ENCODE results near the gene CDC42SE2. TPM values are rescaled to one million over a fixed set of nuclear protein-coding genes. Genes with fewer than 3 reads are reported as not detected.

CDC42SE2 gene
- total RNA-seq, 2 experiments from 2014 or later, result 68.3 to 99.6 TPM

GRCh38 chr5:131286400-131286715 lies 22.5 kb downstream of the CDC42SE2 start:
- ChIA-PET POLR2A (interaction anchor here (0.6 to 1.7 kb wide), 3 partner anchors 14 to 22 kb away, joined by 3 to 8 read pairs (median 6); partner anchors contain the start of gene CDC42SE2), CTCF (interaction anchor here (1.1 to 1.8 kb wide), 6 partner anchors 13 to 95 kb away, joined by 3 to 12 read pairs (median 4); no protein-coding TSS in a partner anchor)
- intact Hi-C loops (cut with DNase I, micrococcal nuclease), result no loop called here
- Mint-ChIP-seq H3K36me3 (ENCODE audit: low read depth) (peaks cover 36% of the 10 kb centered on the region), H3K27ac (no peak overlapping the region), H3K4me3 (no peak overlapping the region), H3K4me1 (peaks cover 80% of the 10 kb centered on the region), H3K9me3 (ENCODE audit: low read depth) (no peaks in the 10 kb centered on the region), H3K27me3 (no peaks in the 10 kb centered on the region)
- ATAC-seq, result no peak
- no peak for DNase-seq

GRCh38 chr5:131288328-131288727 lies 24.5 kb downstream of the CDC42SE2 start:
- intact Hi-C loops (cut with DNase I, micrococcal nuclease), result loop anchor here (2.0 kb wide), 7 partner anchors 14 to 94 kb away; partner anchors contain the start of gene CDC42SE2 (in 1 of the 2)

GRCh38 chr5:131289738-131290137 lies 25.9 kb downstream of the CDC42SE2 start:
- DNase-seq (peak; percentile 61), ATAC-seq (peak; percentile 80)
- peak overlapping the region; percentile 64 for H3K4me3 Mint-ChIP-seq
- no peaks in the 10 kb centered on the region for H3K9me3 Mint-ChIP-seq (ENCODE audit: low read depth)
- intact Hi-C loops (cut with DNase I, micrococcal nuclease), result loop anchor here (1.0 to 2.0 kb wide), 10 partner anchors 8 to 93 kb away; partner anchors contain the start of gene CDC42SE2 (in 2 of the 2)
- H3K36me3 Mint-ChIP-seq (ENCODE audit: low read depth), result peaks cover 32% of the 10 kb centered on the region
- ChIA-PET CTCF (interaction anchor here (0.8 to 2.1 kb wide), 6 partner anchors 24 to 95 kb away, joined by 3 to 6 read pairs (median 4); no protein-coding TSS in a partner anchor), POLR2A (interaction anchor here (0.9 to 1.2 kb wide), 8 partner anchors 9 to 93 kb away, joined by 3 to 14 read pairs (median 6); partner anchors contain the start of gene CDC42SE2)
- H3K27me3 Mint-ChIP-seq, result no peaks in the 10 kb centered on the region
- peaks cover 72% of the 10 kb centered on the region for H3K4me1 Mint-ChIP-seq
- H3K27ac Mint-ChIP-seq, result peak overlapping the region; percentile 98

More at GRCh38 chr5:131288328-131288727, 24.5 kb downstream of the CDC42SE2 start:
- POLR2A ChIA-PET, result no interaction called here
- no peaks in the 10 kb centered on the region for H3K27me3 Mint-ChIP-seq
- peak overlapping the region; percentile 98 for H3K27ac Mint-ChIP-seq
- CTCF ChIA-PET, result interaction anchor here (0.6 to 2.1 kb wide), 5 partner anchors 22 to 246 kb away, joined by 3 to 6 read pairs (median 4); no protein-coding TSS in a partner anchor
- peak overlapping the region; percentile 64 for H3K4me3 Mint-ChIP-seq
- peaks cover 72% of the 10 kb centered on the region for H3K4me1 Mint-ChIP-seq
- DNase-seq, result no peak
- no peak for ATAC-seq
- H3K36me3 Mint-ChIP-seq (ENCODE audit: low read depth), result peaks cover 28% of the 10 kb centered on the region
- no peaks in the 10 kb centered on the region for H3K9me3 Mint-ChIP-seq (ENCODE audit: low read depth)

GRCh38 chr5:131296213-131296672 lies 32.4 kb downstream of the CDC42SE2 start:
- DNase-seq, result no peak
- intact Hi-C loops (cut with DNase I, micrococcal nuclease), result no loop called here
- peaks cover 51% of the 10 kb centered on the region for H3K36me3 Mint-ChIP-seq (ENCODE audit: low read depth)
- H3K4me3 Mint-ChIP-seq, result no peak overlapping the region
- peaks cover 3% of the 10 kb centered on the region for H3K9me3 Mint-ChIP-seq (ENCODE audit: low read depth)
- peak; percentile 62 for ATAC-seq
- CTCF ChIA-PET, result interaction anchor here (0.7 to 1.0 kb wide), 2 partner anchors 11 to 20 kb away, joined by 3 read pairs; no protein-coding TSS in a partner anchor
- H3K27ac Mint-ChIP-seq, result peak overlapping the region; percentile 85
- peaks cover 69% of the 10 kb centered on the region for H3K4me1 Mint-ChIP-seq
- no peaks in the 10 kb centered on the region for H3K27me3 Mint-ChIP-seq
- POLR2A ChIA-PET, result no interaction called here

- CTCF ChIA-PET, result interaction anchor here (0.8 kb wide), 1 partner anchor 61 kb away, joined by 3 read pairs; no protein-coding TSS in a partner anchor
- H3K4me3 Mint-ChIP-seq, result no peak overlapping the region
- peaks cover 71% of the 10 kb centered on the region for H3K4me1 Mint-ChIP-seq
Observed at GRCh38 chr5:131297886-131298285, 34.0 kb downstream of the CDC42SE2 start.

GRCh38 chr5:131299465-131299864 lies 35.6 kb downstream of the CDC42SE2 start:
- intact Hi-C loops (cut with DNase I, micrococcal nuclease), result no loop called here
- Mint-ChIP-seq H3K27ac (peak overlapping the region; percentile 79), H3K27me3 (no peaks in the 10 kb centered on the region), H3K9me3 (ENCODE audit: low read depth) (peaks cover 3% of the 10 kb centered on the region), H3K4me3 (no peak overlapping the region), H3K36me3 (ENCODE audit: low read depth) (peaks cover 51% of the 10 kb centered on the region), H3K4me1 (peaks cover 71% of the 10 kb centered on the region)
- POLR2A ChIA-PET, result no interaction called here
- ATAC-seq (no peak), DNase-seq (no peak)
- CTCF ChIA-PET, result interaction anchor here (0.7 to 0.8 kb wide), 2 partner anchors 18 to 26 kb away, joined by 3 read pairs; no protein-coding TSS in a partner anchor

More at GRCh38 chr5:131297886-131298285, 34.0 kb downstream of the CDC42SE2 start:
- intact Hi-C loops (cut with DNase I, micrococcal nuclease), result no loop called here
- DNase-seq, result no peak
- no peak for ATAC-seq
- POLR2A ChIA-PET, result interaction anchor here (0.5 kb wide), 1 partner anchor 35 kb away, joined by 7 read pairs; no protein-coding TSS in a partner anchor
- H3K36me3 Mint-ChIP-seq (ENCODE audit: low read depth), result peaks cover 55% of the 10 kb centered on the region
- peaks cover 3% of the 10 kb centered on the region for H3K9me3 Mint-ChIP-seq (ENCODE audit: low read depth)
- no peaks in the 10 kb centered on the region for H3K27me3 Mint-ChIP-seq
- no peak overlapping the region for H3K27ac Mint-ChIP-seq

- intact Hi-C loops (cut with DNase I, micrococcal nuclease), result no loop called here
- ATAC-seq (no peak), DNase-seq (no peak)
- H3K4me3 Mint-ChIP-seq, result no peak overlapping the region
- no peaks in the 10 kb centered on the region for H3K27me3 Mint-ChIP-seq
- ChIA-PET CTCF (interaction anchor here (0.7 kb wide), 1 partner anchor 151 kb away, joined by 3 read pairs; no protein-coding TSS in a partner anchor), POLR2A (no interaction called here)
- H3K9me3 Mint-ChIP-seq (ENCODE audit: low read depth), result peaks cover 3% of the 10 kb centered on the region
- H3K36me3 Mint-ChIP-seq (ENCODE audit: low read depth), result peaks cover 46% of the 10 kb centered on the region
- peak overlapping the region; percentile 79 for H3K27ac Mint-ChIP-seq
- peaks cover 68% of the 10 kb centered on the region for H3K4me1 Mint-ChIP-seq
Observed at GRCh38 chr5:131302506-131302905, 38.7 kb downstream of the CDC42SE2 start.

GRCh38 chr5:131303537-131303936 lies 39.7 kb downstream of the CDC42SE2 start:
- Mint-ChIP-seq H3K36me3 (ENCODE audit: low read depth) (peaks cover 47% of the 10 kb centered on the region), H3K27me3 (no peaks in the 10 kb centered on the region), H3K4me1 (peaks cover 69% of the 10 kb centered on the region), H3K27ac (peak overlapping the region; percentile 79), H3K9me3 (ENCODE audit: low read depth) (peaks cover 6% of the 10 kb centered on the region), H3K4me3 (no peak overlapping the region)
- intact Hi-C loops (cut with DNase I, micrococcal nuclease), result no loop called here
- ATAC-seq (no peak), DNase-seq (no peak)
- ChIA-PET CTCF (no interaction called here), POLR2A (no interaction called here)

GRCh38 chr5:131304414-131304813 lies 40.6 kb downstream of the CDC42SE2 start:
- Mint-ChIP-seq H3K36me3 (ENCODE audit: low read depth) (peaks cover 40% of the 10 kb centered on the region), H3K4me3 (no peak overlapping the region), H3K4me1 (peaks cover 62% of the 10 kb centered on the region), H3K27me3 (no peaks in the 10 kb centered on the region), H3K27ac (peak overlapping the region; percentile 68), H3K9me3 (ENCODE audit: low read depth) (peaks cover 6% of the 10 kb centered on the region)
- intact Hi-C loops (cut with DNase I, micrococcal nuclease), result no loop called here
- DNase-seq, result no peak
- POLR2A ChIA-PET, result no interaction called here
- ATAC-seq, result no peak
- CTCF ChIA-PET, result interaction anchor here (1.0 kb wide), 1 partner anchor 32 kb away, joined by 3 read pairs; no protein-coding TSS in a partner anchor

GRCh38 chr5:131305138-131305689 lies 41.4 kb downstream of the CDC42SE2 start:
- peaks cover 60% of the 10 kb centered on the region for H3K4me1 Mint-ChIP-seq
- peaks cover 34% of the 10 kb centered on the region for H3K36me3 Mint-ChIP-seq (ENCODE audit: low read depth)
- intact Hi-C loops (cut with DNase I, micrococcal nuclease), result no loop called here
- ATAC-seq, result peak; percentile 69
- CTCF ChIA-PET, result interaction anchor here (1.0 to 2.0 kb wide), 3 partner anchors 20 to 77 kb away, joined by 3 to 6 read pairs (median 3); no protein-coding TSS in a partner anchor
- POLR2A ChIA-PET, result no interaction called here
- DNase-seq, result no peak
- H3K9me3 Mint-ChIP-seq (ENCODE audit: low read depth), result peaks cover 6% of the 10 kb centered on the region
- no peaks in the 10 kb centered on the region for H3K27me3 Mint-ChIP-seq
- H3K4me3 Mint-ChIP-seq, result no peak overlapping the region
- peak overlapping the region; percentile 72 for H3K27ac Mint-ChIP-seq

- no peaks in the 10 kb centered on the region for H3K27me3 Mint-ChIP-seq
- ChIA-PET POLR2A (no interaction called here), CTCF (interaction anchor here (0.7 to 2.0 kb wide), 4 partner anchors 14 to 234 kb away, joined by 3 to 6 read pairs (median 3); no protein-coding TSS in a partner anchor)
- peaks cover 32% of the 10 kb centered on the region for H3K36me3 Mint-ChIP-seq (ENCODE audit: low read depth)
- H3K9me3 Mint-ChIP-seq (ENCODE audit: low read depth), result peaks cover 5% of the 10 kb centered on the region
- H3K4me3 Mint-ChIP-seq, result no peak overlapping the region
- ATAC-seq, result no peak
- intact Hi-C loops (cut with DNase I, micrococcal nuclease), result no loop called here
- no peak for DNase-seq
- peaks cover 62% of the 10 kb centered on the region for H3K4me1 Mint-ChIP-seq
- peak overlapping the region; percentile 79 for H3K27ac Mint-ChIP-seq
Observed at GRCh38 chr5:131305906-131306305, 42.1 kb downstream of the CDC42SE2 start.
